ENCODE data around the gene ITCH.

DNA sequence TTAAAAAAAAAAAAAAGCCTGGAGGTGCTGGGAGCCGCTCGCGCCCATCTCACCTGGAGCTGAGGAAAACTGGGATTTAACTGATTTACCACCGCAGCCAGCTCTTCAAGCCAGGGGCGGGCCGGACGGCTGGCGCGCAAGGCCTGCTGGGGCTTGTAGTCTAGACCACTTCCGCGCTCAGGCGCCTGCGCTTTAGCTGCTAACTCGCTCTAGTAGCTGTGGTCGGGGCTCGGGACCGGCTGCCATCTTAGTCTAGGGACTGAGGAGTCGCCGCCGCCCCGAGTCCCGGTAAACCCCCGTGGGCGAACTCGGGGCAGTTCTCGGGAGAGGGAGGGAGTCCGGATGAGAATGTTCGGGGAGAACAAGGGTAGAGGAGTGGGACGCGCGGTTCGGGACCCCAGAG is at the start of gene ITCH:
- TF ChIP-seq, protein P1, sequence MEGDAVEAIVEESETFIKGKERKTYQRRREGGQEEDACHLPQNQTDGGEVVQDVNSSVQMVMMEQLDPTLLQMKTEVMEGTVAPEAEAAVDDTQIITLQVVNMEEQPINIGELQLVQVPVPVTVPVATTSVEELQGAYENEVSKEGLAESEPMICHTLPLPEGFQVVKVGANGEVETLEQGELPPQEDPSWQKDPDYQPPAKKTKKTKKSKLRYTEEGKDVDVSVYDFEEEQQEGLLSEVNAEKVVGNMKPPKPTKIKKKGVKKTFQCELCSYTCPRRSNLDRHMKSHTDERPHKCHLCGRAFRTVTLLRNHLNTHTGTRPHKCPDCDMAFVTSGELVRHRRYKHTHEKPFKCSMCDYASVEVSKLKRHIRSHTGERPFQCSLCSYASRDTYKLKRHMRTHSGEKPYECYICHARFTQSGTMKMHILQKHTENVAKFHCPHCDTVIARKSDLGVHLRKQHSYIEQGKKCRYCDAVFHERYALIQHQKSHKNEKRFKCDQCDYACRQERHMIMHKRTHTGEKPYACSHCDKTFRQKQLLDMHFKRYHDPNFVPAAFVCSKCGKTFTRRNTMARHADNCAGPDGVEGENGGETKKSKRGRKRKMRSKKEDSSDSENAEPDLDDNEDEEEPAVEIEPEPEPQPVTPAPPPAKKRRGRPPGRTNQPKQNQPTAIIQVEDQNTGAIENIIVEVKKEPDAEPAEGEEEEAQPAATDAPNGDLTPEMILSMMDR (IDR thresholded peaks at IDR 0.05) = no peak
- TF ChIP-seq POLR2AphosphoS5 (IDR thresholded peaks at IDR 0.05) (peak; percentile 72 to 77 (median 73)), POLR2A (IDR thresholded peaks at IDR 0.05) (peak; percentile 76 to 92)
